Astrocyte (in vitro differentiated cells and primary cell): Measurements from ENCODE around the gene PLCL1. TPM values are rescaled to one million over a fixed set of nuclear protein-coding genes. Genes with fewer than 3 reads are reported as not detected.

ENCODE experiments used
- DNase-seq: peaks from one replicate; pipeline ENCODE4 v3.0.0-alpha.2; 2010; ENCODE audit warnings: low read depth
- FAIRE-seq: peaks from 2 replicates; lab custom pipeline; 2011; peaks lifted over from hg19 to GRCh38; lab: Jason Lieb, UNC
- H2AFZ ChIP-seq: 2 replicates; pipeline ENCODE4 v1.6.0; 2012; ENCODE audit warnings: low read depth, low read length, inconsistent platforms
- H3K27ac ChIP-seq: 2 replicates; pipeline ENCODE4 v1.5.1; 2011; ENCODE audit warnings: low read depth, low read length, inconsistent platforms
- H3K27me3 ChIP-seq: 2 replicates; pipeline ENCODE4 v1.6.0; 2011; ENCODE audit warnings: low read length, inconsistent platforms; ENCODE audit not compliant: insufficient read depth
- H3K36me3 ChIP-seq: 2 replicates; pipeline ENCODE4 v1.5.1; 2011; ENCODE audit warnings: low read length, inconsistent platforms; ENCODE audit not compliant: insufficient read depth
- H3K4me1 ChIP-seq: 2 replicates; pipeline ENCODE4 v1.5.1; 2011; ENCODE audit warnings: low read length, inconsistent platforms; ENCODE audit not compliant: insufficient read depth
- H3K4me2 ChIP-seq: 2 replicates; pipeline ENCODE4 v1.6.0; 2012; ENCODE audit warnings: low read length, inconsistent platforms
- H3K4me3 ChIP-seq: 2 replicates; pipeline ENCODE4 v1.5.1; 2011; ENCODE audit warnings: low read depth, mild to moderate bottlenecking, low read length, inconsistent platforms; ENCODE audit not compliant: insufficient read depth
- H3K79me2 ChIP-seq: 2 replicates; pipeline ENCODE4 v1.6.0; 2012; ENCODE audit warnings: mild to moderate bottlenecking, low read length, inconsistent platforms; ENCODE audit not compliant: insufficient read depth
- H3K9ac ChIP-seq: 2 replicates; pipeline ENCODE4 v1.6.0; 2012; ENCODE audit warnings: mild to moderate bottlenecking, low read length, inconsistent platforms
- H3K9me3 ChIP-seq: 2 replicates; pipeline ENCODE4 v1.5.1; 2012; ENCODE audit warnings: low read depth, mild to moderate bottlenecking, low read length, inconsistent platforms; ENCODE audit not compliant: insufficient read depth
- H4K20me1 ChIP-seq: 2 replicates; pipeline ENCODE4 v1.6.0; 2012; ENCODE audit warnings: low read length, inconsistent platforms; ENCODE audit not compliant: insufficient read depth
- H3K27ac Mint-ChIP-seq: one replicate; pipeline ENCODE4 v1.8.0; 2021; ENCODE audit warnings: mild to moderate bottlenecking, mixed read lengths; ENCODE audit not compliant: unreplicated experiment
- H3K27me3 Mint-ChIP-seq: one replicate; pipeline ENCODE4 v1.8.0; 2021; ENCODE audit warnings: low read depth, mixed read lengths; ENCODE audit not compliant: unreplicated experiment
- H3K36me3 Mint-ChIP-seq: one replicate; pipeline ENCODE4 v1.8.0; 2021; ENCODE audit warnings: low read depth, mixed read lengths; ENCODE audit not compliant: unreplicated experiment
- H3K4me1 Mint-ChIP-seq: one replicate; pipeline ENCODE4 v1.8.0; 2021; ENCODE audit warnings: low read depth, mixed read lengths; ENCODE audit not compliant: unreplicated experiment
- H3K4me3 Mint-ChIP-seq: one replicate; pipeline ENCODE4 v1.8.0; 2021; ENCODE audit warnings: mild to moderate bottlenecking, moderate library complexity, mixed read lengths; ENCODE audit not compliant: unreplicated experiment
- H3K9me3 Mint-ChIP-seq: one replicate; pipeline ENCODE4 v1.8.0; 2021; ENCODE audit warnings: mild to moderate bottlenecking, mixed read lengths; ENCODE audit not compliant: unreplicated experiment
- EZH2 ChIP-seq: IDR thresholded peaks from 2 replicates; pipeline ENCODE4 v1.6.1; 2012; ENCODE audit warnings: mild to moderate bottlenecking, low read length, inconsistent platforms; ENCODE audit not compliant: insufficient read depth
- total RNA-seq: library from RNA; stranded (reverse); gene quantifications from 2 replicates; pipeline ENCODE4 v1.2.1, GENCODE V29; 2021
- TF ChIP-seq, protein P1 (sequence below): IDR thresholded peaks from 2 replicates; pipeline ENCODE4 v1.5.1; 2011; ENCODE audit warnings: low read depth, mild to moderate bottlenecking, inconsistent platforms, low read length, moderate library complexity; ENCODE audit not compliant: insufficient read depth

The PLCL1 gene
- total RNA-seq, 1 donor from 2014 or later: 0.84 TPM

GRCh38 chr2:198143156-198143555, 338.8 kb downstream of the PLCL1 start:
- Histone ChIP-seq H3K79me2 (no peaks in the 10 kb centered on the region), H2AFZ (no peak overlapping the region), H3K9ac (no peak overlapping the region), H3K4me1 (no peaks in the 10 kb centered on the region), H4K20me1 (no peaks in the 10 kb centered on the region), H3K27me3 (no peaks in the 10 kb centered on the region), H3K4me2 (no peak overlapping the region), H3K36me3 (no peaks in the 10 kb centered on the region), H3K4me3 (no peak overlapping the region), H3K9me3 (no peaks in the 10 kb centered on the region), H3K27ac (no peak overlapping the region)
- H3K9me3 Mint-ChIP-seq: no peaks in the 10 kb centered on the region
- H3K4me3 Mint-ChIP-seq: no peak overlapping the region
- peak overlapping the region; percentile 34 for H3K27ac Mint-ChIP-seq
- H3K36me3 Mint-ChIP-seq: no peaks in the 10 kb centered on the region
- FAIRE-seq: no peak
- TF ChIP-seq, protein P1, sequence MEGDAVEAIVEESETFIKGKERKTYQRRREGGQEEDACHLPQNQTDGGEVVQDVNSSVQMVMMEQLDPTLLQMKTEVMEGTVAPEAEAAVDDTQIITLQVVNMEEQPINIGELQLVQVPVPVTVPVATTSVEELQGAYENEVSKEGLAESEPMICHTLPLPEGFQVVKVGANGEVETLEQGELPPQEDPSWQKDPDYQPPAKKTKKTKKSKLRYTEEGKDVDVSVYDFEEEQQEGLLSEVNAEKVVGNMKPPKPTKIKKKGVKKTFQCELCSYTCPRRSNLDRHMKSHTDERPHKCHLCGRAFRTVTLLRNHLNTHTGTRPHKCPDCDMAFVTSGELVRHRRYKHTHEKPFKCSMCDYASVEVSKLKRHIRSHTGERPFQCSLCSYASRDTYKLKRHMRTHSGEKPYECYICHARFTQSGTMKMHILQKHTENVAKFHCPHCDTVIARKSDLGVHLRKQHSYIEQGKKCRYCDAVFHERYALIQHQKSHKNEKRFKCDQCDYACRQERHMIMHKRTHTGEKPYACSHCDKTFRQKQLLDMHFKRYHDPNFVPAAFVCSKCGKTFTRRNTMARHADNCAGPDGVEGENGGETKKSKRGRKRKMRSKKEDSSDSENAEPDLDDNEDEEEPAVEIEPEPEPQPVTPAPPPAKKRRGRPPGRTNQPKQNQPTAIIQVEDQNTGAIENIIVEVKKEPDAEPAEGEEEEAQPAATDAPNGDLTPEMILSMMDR: no peak
- no peak for TF ChIP-seq EZH2
- no peaks in the 10 kb centered on the region for H3K27me3 Mint-ChIP-seq
- DNase-seq: no peak
- H3K4me1 Mint-ChIP-seq: peaks cover 2% of the 10 kb centered on the region

- no peak overlapping the region for H3K9ac ChIP-seq
- no peaks in the 10 kb centered on the region for H3K9me3 ChIP-seq
- no peaks in the 10 kb centered on the region for H3K36me3 ChIP-seq
- TF ChIP-seq, protein P1: no peak
- TF ChIP-seq EZH2: no peak
- H3K4me1 Mint-ChIP-seq: peaks cover 2% of the 10 kb centered on the region
- no peak overlapping the region for H3K27ac Mint-ChIP-seq
- H3K4me1 ChIP-seq: no peaks in the 10 kb centered on the region
- no peak overlapping the region for H3K27ac ChIP-seq
- no peak overlapping the region for H3K4me3 ChIP-seq
- no peak overlapping the region for H2AFZ ChIP-seq
- no peaks in the 10 kb centered on the region for H3K9me3 Mint-ChIP-seq
- H3K4me3 Mint-ChIP-seq: no peak overlapping the region
- no peaks in the 10 kb centered on the region for H3K27me3 Mint-ChIP-seq
- H3K36me3 Mint-ChIP-seq: no peaks in the 10 kb centered on the region
- H3K27me3 ChIP-seq: no peaks in the 10 kb centered on the region
- H4K20me1 ChIP-seq: no peaks in the 10 kb centered on the region
- DNase-seq (no peak), FAIRE-seq (no peak)
- no peak overlapping the region for H3K4me2 ChIP-seq
- no peaks in the 10 kb centered on the region for H3K79me2 ChIP-seq
These were observed 339.4 kb downstream of the PLCL1 start for GRCh38 chr2:198143793-198144192.

DNA sequence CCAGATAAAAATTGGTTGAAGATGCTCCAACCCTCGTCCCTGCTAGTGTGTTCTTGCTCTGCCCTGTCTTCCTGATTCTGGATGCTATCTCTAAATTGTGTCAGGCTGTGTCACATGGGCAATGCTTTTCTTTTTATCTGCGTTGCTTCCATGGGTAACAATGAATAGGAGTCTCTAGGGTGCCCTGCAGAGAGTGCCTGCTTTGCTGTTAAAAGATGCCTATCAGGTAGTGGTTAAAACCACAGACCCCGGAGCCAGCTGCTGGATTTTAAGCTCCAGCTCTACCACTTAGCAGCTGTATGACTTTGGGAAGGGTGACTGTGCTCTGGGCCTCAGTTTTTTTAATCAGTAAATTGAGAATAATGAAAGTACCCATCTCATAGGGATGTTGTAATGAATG, 340.3 kb downstream of the PLCL1 start:
- Mint-ChIP-seq H3K27ac (no peak overlapping the region), H3K9me3 (no peaks in the 10 kb centered on the region), H3K27me3 (no peaks in the 10 kb centered on the region), H3K4me1 (peaks cover 2% of the 10 kb centered on the region), H3K4me3 (no peak overlapping the region), H3K36me3 (no peaks in the 10 kb centered on the region)
- no peak for DNase-seq
- Histone ChIP-seq H4K20me1 (no peaks in the 10 kb centered on the region), H3K27me3 (no peaks in the 10 kb centered on the region), H3K9ac (no peak overlapping the region), H3K4me3 (no peak overlapping the region), H3K4me2 (no peak overlapping the region), H3K79me2 (no peaks in the 10 kb centered on the region), H3K36me3 (no peaks in the 10 kb centered on the region), H3K27ac (no peak overlapping the region), H2AFZ (no peak overlapping the region), H3K4me1 (no peaks in the 10 kb centered on the region), H3K9me3 (no peaks in the 10 kb centered on the region)
- no peak for FAIRE-seq
- TF ChIP-seq, protein P1: no peak
- TF ChIP-seq EZH2: no peak
